C4-2B (cell line): ENCODE measurements around the gene PPARG.

Experiments
- H3K27ac ChIP-seq: fragments of 450-650 bp; 2 replicates; pipeline ENCODE4 v1.5.1; 2017
- ZFX ChIP-seq: fragments of 450-650 bp; IDR thresholded peaks from 2 replicates; pipeline ENCODE4 v1.6.1; 2017
- TF ChIP-seq, protein P1 (sequence below): fragments of 450-650 bp; conservative IDR thresholded peaks from 2 replicates; pipeline ENCODE4 v1.5.1; 2017; ENCODE audit warnings: mild to moderate bottlenecking

Gene PPARG

GRCh38 chr3:12335421-12335820 lies 46.6 kb downstream of the PPARG start:
- TF ChIP-seq ZFX = no peak
- H3K27ac ChIP-seq = no peak overlapping the region

DNA sequence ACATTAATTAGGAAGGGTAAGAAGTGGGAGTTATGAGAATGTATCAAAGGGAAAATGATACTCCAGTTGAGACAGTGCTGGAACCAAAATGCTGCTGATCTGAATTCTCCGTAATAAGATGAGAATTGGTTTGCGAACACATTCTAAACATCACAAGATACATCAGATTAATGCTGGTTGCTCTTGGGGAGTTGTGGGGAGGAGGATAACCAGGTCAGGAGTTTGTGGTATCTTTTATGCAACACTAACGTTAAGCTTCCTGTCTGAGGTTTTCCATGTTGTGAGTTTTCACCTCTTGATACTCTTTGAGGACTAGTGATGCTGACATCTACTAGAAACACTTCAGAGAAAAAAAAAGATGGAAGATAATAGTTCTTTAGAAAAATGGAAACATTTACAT lies 47.2 kb downstream of the PPARG start:
- no peak for TF ChIP-seq ZFX
- TF ChIP-seq, protein P1, sequence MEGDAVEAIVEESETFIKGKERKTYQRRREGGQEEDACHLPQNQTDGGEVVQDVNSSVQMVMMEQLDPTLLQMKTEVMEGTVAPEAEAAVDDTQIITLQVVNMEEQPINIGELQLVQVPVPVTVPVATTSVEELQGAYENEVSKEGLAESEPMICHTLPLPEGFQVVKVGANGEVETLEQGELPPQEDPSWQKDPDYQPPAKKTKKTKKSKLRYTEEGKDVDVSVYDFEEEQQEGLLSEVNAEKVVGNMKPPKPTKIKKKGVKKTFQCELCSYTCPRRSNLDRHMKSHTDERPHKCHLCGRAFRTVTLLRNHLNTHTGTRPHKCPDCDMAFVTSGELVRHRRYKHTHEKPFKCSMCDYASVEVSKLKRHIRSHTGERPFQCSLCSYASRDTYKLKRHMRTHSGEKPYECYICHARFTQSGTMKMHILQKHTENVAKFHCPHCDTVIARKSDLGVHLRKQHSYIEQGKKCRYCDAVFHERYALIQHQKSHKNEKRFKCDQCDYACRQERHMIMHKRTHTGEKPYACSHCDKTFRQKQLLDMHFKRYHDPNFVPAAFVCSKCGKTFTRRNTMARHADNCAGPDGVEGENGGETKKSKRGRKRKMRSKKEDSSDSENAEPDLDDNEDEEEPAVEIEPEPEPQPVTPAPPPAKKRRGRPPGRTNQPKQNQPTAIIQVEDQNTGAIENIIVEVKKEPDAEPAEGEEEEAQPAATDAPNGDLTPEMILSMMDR = no peak
- no peak overlapping the region for H3K27ac ChIP-seq

DNA sequence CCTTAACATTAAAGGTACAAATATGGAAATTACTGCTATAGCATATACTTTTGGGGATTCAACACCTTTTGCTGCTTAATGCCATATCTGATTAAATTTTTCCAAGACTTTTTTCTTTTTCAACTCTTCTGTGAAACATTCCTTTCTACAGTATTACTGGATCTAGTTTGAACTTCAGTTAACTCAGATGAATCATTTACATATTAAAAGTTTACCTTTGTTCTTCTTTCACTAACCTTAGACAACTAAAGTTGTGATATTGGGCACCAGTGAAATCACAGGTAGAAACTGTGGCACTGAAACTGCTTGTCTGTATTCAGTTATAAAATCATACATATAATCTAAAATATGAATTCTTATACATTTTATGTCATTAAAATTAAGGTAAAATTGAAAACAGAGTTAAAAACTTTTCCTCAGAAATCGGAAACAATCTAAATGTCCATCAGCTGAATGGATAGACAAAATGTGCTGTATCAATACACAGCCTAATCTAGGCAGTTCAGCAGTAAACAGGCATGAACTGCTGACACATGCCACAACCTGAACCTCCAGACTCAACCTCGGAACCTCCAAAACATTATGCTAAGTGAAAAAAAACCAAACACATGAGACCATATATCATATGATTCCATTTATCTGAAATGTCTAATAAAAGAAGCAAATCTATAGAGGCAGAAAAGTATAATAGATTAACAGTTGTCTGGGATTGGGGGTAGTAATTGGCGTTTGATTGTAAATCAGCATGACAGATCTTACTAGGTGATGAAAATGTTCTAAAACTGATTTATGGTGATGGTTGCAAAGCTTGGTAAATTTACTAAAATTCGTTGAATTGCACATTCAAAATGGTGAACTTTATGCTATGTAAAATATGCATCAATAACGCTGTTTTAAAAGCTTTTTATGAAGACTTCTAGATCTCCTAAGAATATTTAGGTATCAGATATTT lies 50.0 kb downstream of the PPARG start:
- no peak for TF ChIP-seq ZFX
- TF ChIP-seq, protein P1 = no peak
- no peak overlapping the region for H3K27ac ChIP-seq

GRCh38 chr3:12339701-12340480 lies 51.0 kb downstream of the PPARG start:
- TF ChIP-seq, protein P1 = no peak
- no peak for TF ChIP-seq ZFX
- H3K27ac ChIP-seq = no peak overlapping the region

GRCh38 chr3:12340506-12340905 lies 51.6 kb downstream of the PPARG start:
- no peak for TF ChIP-seq ZFX
- TF ChIP-seq, protein P1 = no peak
- no peak overlapping the region for H3K27ac ChIP-seq

DNA sequence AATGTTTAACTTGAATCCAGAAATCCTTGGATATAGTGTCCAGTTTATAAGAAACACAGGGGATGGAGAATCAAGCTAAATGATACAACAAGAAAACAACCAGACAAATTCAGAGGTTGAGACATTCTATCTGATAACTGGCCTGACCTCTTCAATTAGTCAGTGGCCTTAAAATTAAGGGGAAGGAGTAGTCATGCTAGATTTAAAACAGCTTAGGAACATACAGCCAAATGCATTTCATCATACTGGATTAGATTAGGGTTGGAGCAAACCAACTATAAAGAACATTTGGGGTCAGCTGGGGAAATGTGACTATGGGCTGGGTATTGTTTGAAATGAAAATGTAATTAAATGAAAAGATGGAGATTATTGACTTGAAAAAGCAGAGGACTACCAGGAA lies 53.3 kb downstream of the PPARG start:
- TF ChIP-seq ZFX = no peak
- TF ChIP-seq, protein P1 = no peak
- no peak overlapping the region for H3K27ac ChIP-seq

DNA sequence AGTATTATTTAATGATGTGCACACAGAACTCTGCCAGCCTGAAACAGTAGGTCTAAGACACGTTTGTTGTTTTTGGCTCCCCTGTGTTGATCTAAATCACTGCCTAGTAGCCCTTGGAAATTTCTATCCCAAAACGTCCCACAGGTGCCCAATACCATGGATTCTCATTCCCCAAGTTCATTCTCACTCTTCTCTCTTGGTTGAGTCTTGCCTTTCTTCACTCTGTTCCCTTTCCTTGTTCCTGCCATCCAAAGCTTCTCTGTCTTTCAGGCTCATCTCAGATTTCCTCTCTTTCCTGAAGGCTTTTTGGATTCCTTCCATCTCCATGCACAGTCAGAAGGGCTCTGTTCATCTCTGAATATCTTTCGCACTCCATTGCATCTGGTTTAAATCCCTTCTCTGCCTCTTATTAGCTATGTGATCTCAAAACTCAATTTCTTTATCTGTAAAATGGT lies 54.2 kb downstream of the PPARG start:
- TF ChIP-seq ZFX = no peak
- TF ChIP-seq, protein P1 = no peak

More for the DNA sequence above, 54.2 kb downstream of the PPARG start:
- no peak overlapping the region for H3K27ac ChIP-seq
